ENCODE measurements around the gene NIM1K. TPM values are rescaled to one million over a fixed set of nuclear protein-coding genes. Genes with fewer than 3 reads are reported as not detected.

Gene NIM1K
- total RNA-seq, 4 donors from 2014 or later: 0.32 TPM; not detected in 3

- TF ChIP-seq CTCF (IDR thresholded peaks at IDR 0.05) (no peak), EP300 (IDR thresholded peaks at IDR 0.05; ENCODE audit: low read depth) (no peak), POLR2AphosphoS5 (IDR thresholded peaks at IDR 0.05) (no peak), POLR2A (IDR thresholded peaks at IDR 0.05) (no peak)
- 7% methylated on average over 22 of the region's 49 CpGs; no CpG with 5 or more reads in 1 of the 2 donors for WGBS, 2 donors (ENCODE audit: low coverage in 1 of 2)
- in situ Hi-C loops (cut with MboI; ENCODE audit: low pct_ligation_motif_present in 1 of 4, low pct_unique_long_range_greater_than_20kb in 1 of 4, low sequenced_read_pairs in 3 of 4): no loop called here
- peak; percentile 16 for DNase-seq
- Histone ChIP-seq H3K4me1 (peaks cover 7 to 25% (median 17%) of the 10 kb centered on the region in 4 donors), H3K4me3 (peak overlapping the region; percentile 30 to 71 (median 48)), H3K36me3 (no peaks in the 10 kb centered on the region), H3K27ac (peak overlapping the region; percentile 40 to 55 (median 50)), H3K27me3 (peaks cover 23% of the 10 kb centered on the region), H3K9me3 (no peaks in the 10 kb centered on the region)
- intact Hi-C loops (cut with DNase I; ENCODE audit: low total_unique reads): no loop called here
Measured at GRCh38 chr5:43192558-43193180, 644 bp downstream of the NIM1K start.

GRCh38 chr5:43193181-43193893 lies 1.3 kb downstream of the NIM1K start:
- no peak for DNase-seq
- in situ Hi-C loops (cut with MboI; ENCODE audit: low pct_ligation_motif_present in 1 of 4, low pct_unique_long_range_greater_than_20kb in 1 of 4, low sequenced_read_pairs in 3 of 4) (no loop called here), intact Hi-C loops (cut with DNase I; ENCODE audit: low total_unique reads) (no loop called here)
- WGBS, 2 donors (ENCODE audit: low coverage in 1 of 2): 14 to 17% methylated on average over 12 of the region's 12 CpGs
- no peak for TF ChIP-seq POLR2AphosphoS5 (IDR thresholded peaks at IDR 0.05)
- TF ChIP-seq EP300 (IDR thresholded peaks at IDR 0.05; ENCODE audit: low read depth): no peak
- H3K4me1 ChIP-seq: peaks cover 7 to 25% (median 17%) of the 10 kb centered on the region in 4 donors
- H3K36me3 ChIP-seq: no peaks in the 10 kb centered on the region
- H3K27me3 ChIP-seq: peaks cover 23% of the 10 kb centered on the region
- H3K4me3 ChIP-seq: peak overlapping the region in 3 of 4 donors; percentile 30 to 71 (median 48)
- no peaks in the 10 kb centered on the region for H3K9me3 ChIP-seq
- peak overlapping the region; percentile 40 to 55 (median 50) for H3K27ac ChIP-seq

- Histone ChIP-seq H3K27me3 (peaks cover 23% of the 10 kb centered on the region), H3K4me3 (peak overlapping the region in 1 of 4 donors; percentile 71), H3K27ac (peak overlapping the region in 3 of 4 donors; percentile 14 to 55 (median 40)), H3K4me1 (peaks cover 7 to 25% (median 17%) of the 10 kb centered on the region in 4 donors), H3K36me3 (no peaks in the 10 kb centered on the region), H3K9me3 (no peaks in the 10 kb centered on the region)
- TF ChIP-seq CTCF (IDR thresholded peaks at IDR 0.05): no peak
- TF ChIP-seq POLR2AphosphoS5 (IDR thresholded peaks at IDR 0.05): no peak
- TF ChIP-seq EP300 (IDR thresholded peaks at IDR 0.05; ENCODE audit: low read depth): no peak
- TF ChIP-seq POLR2A (IDR thresholded peaks at IDR 0.05): no peak
- in situ Hi-C loops (cut with MboI; ENCODE audit: low pct_ligation_motif_present in 1 of 4, low pct_unique_long_range_greater_than_20kb in 1 of 4, low sequenced_read_pairs in 3 of 4) (no loop called here), intact Hi-C loops (cut with DNase I; ENCODE audit: low total_unique reads) (no loop called here)
- 62% methylated on average over 6 of the region's 6 CpGs; no CpG with 5 or more reads in 1 of the 2 donors for WGBS, 2 donors (ENCODE audit: low coverage in 1 of 2)
- DNase-seq: no peak
Measured at GRCh38 chr5:43193894-43194265, 1.9 kb downstream of the NIM1K start.

- Histone ChIP-seq H3K4me3 (no peak overlapping the region), H3K27ac (no peak overlapping the region), H3K4me1 (peaks cover 7 to 25% (median 17%) of the 10 kb centered on the region in 4 donors), H3K27me3 (peaks cover 23% of the 10 kb centered on the region), H3K36me3 (no peaks in the 10 kb centered on the region), H3K9me3 (no peaks in the 10 kb centered on the region)
- in situ Hi-C loops (cut with MboI; ENCODE audit: low pct_ligation_motif_present in 1 of 4, low pct_unique_long_range_greater_than_20kb in 1 of 4, low sequenced_read_pairs in 3 of 4) (no loop called here), intact Hi-C loops (cut with DNase I; ENCODE audit: low total_unique reads) (no loop called here)
- TF ChIP-seq EP300 (IDR thresholded peaks at IDR 0.05; ENCODE audit: low read depth): no peak
- TF ChIP-seq POLR2A (IDR thresholded peaks at IDR 0.05): no peak
- TF ChIP-seq POLR2AphosphoS5 (IDR thresholded peaks at IDR 0.05): no peak
- no peak for TF ChIP-seq CTCF (IDR thresholded peaks at IDR 0.05)
- DNase-seq: no peak
- 75 to 83% methylated on average over 5 to 7 of the region's 7 CpGs for WGBS, 2 donors (ENCODE audit: low coverage in 1 of 2)
Measured at GRCh38 chr5:43195670-43196265, 3.7 kb downstream of the NIM1K start.

Data from transverse colon (tissue), 4 donors.